NCI-H748 treated with DMSO at 0.1 percent for 48 hours (cell line): ENCODE data around the gene CRYZL1.
"Not testable (repeated sequence)": the region's sequence is repeated elsewhere in the genome, so short reads cannot be mapped to it uniquely, and the experiment has no call there.

Experiments used
- DNase-seq: peaks from one replicate; lab custom pipeline; 2025; lab: John Stamatoyannopoulos, UW

The CRYZL1 gene

GRCh38 chr21:33626151-33626550 is 15.4 kb downstream of the CRYZL1 start:
- not testable (repeated sequence) for DNase-seq

GRCh38 chr21:33622253-33622652 is 19.3 kb downstream of the CRYZL1 start:
- no peak for DNase-seq

GRCh38 chr21:33619726-33620125 is 21.8 kb downstream of the CRYZL1 start:
- no peak for DNase-seq

GRCh38 chr21:33618407-33618806 is 23.1 kb downstream of the CRYZL1 start:
- DNase-seq: no peak

GRCh38 chr21:33617565-33617964 is 24.0 kb downstream of the CRYZL1 start:
- not testable (repeated sequence) for DNase-seq

- no peak for DNase-seq
Observed at GRCh38 chr21:33611006-33611744, 30.4 kb downstream of the CRYZL1 start.

- DNase-seq: no peak
Observed at GRCh38 chr21:33608559-33608958, 33.0 kb downstream of the CRYZL1 start.

GRCh38 chr21:33598051-33598450 is 43.5 kb downstream of the CRYZL1 start:
- no peak for DNase-seq

GRCh38 chr21:33588485-33589335 is 52.8 kb downstream of the CRYZL1 start, which contains the start of gene DONSON:
TSS of gene DONSON (minus strand) at chr21:33588684. CDS start at chr21:33588641, 43 bp downstream.
- peak; percentile 58 for DNase-seq

GRCh38 chr21:33587792-33588484 is 53.6 kb downstream of the CRYZL1 start:
- DNase-seq: peak; percentile 10

- DNase-seq: no peak
Observed at GRCh38 chr21:33586927-33587326, 54.6 kb downstream of the CRYZL1 start.

- DNase-seq: no peak
Observed at GRCh38 chr21:33584455-33584854, 57.1 kb downstream of the CRYZL1 start.

- no peak for DNase-seq
Observed at GRCh38 chr21:33578959-33579542, 62.5 kb downstream of the CRYZL1 start.

- DNase-seq: no peak
Observed at GRCh38 chr21:33578214-33578613, 63.3 kb downstream of the CRYZL1 start.

GRCh38 chr21:33576741-33577141 is 64.8 kb downstream of the CRYZL1 start:
- DNase-seq: not testable (repeated sequence)

GRCh38 chr21:33572350-33572749 is 69.2 kb downstream of the CRYZL1 start:
- no peak for DNase-seq

- DNase-seq: no peak
Observed at GRCh38 chr21:33569991-33570390, 71.5 kb downstream of the CRYZL1 start.

- DNase-seq: no peak
Observed at GRCh38 chr21:33568448-33568847, 73.1 kb downstream of the CRYZL1 start.

- DNase-seq: no peak
Observed at GRCh38 chr21:33567914-33568313, 73.6 kb downstream of the CRYZL1 start.

GRCh38 chr21:33566514-33566913 is 75.0 kb downstream of the CRYZL1 start:
- no peak for DNase-seq

GRCh38 chr21:33562389-33562788 is 79.2 kb downstream of the CRYZL1 start:
- no peak for DNase-seq

- no peak for DNase-seq
Observed at GRCh38 chr21:33561373-33561772, 80.2 kb downstream of the CRYZL1 start.
